Endothelial cell of hepatic sinusoid (primary cell): ENCODE data around the gene C3orf20.
"Not testable (repeated sequence)": the region's sequence is repeated elsewhere in the genome, so short reads cannot be mapped to it uniquely, and the experiment has no call there.

ENCODE experiments used
- in situ Hi-C: cut with HindIII; loops from 2 replicates; pipeline ENCODE4 v1.10.0; 2017; ENCODE audit warnings: low sequenced_read_pairs

Gene C3orf20

GRCh38 chr3:14752979-14753378, 78.0 kb downstream of the C3orf20 start:
- in situ Hi-C loops, result not testable (repeated sequence)

GRCh38 chr3:14757153-14757700, 82.3 kb downstream of the C3orf20 start:
- in situ Hi-C loops, result no loop called here

GRCh38 chr3:14758297-14758696, 83.4 kb downstream of the C3orf20 start:
- in situ Hi-C loops, result no loop called here

GRCh38 chr3:14758959-14759358, 84.0 kb downstream of the C3orf20 start:
- in situ Hi-C loops, result no loop called here

DNA sequence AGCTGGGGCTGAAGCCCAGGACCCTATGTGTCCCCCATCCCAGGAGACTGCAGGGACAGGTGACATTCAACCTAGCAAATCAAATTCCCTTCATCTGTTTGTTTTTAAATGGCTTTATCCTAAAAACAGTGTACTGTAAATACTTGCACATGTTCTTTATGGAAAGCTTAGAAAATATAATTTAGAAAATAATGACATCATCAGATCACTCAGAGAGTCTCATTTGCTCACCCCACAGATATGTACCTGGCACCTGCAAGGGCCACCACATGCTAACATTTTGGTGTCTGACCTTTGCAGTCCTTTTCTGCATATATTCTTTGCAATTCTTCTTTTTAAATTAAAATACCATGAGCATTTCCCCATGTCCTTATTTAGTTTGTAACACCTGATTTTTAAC, 85.2 kb downstream of the C3orf20 start:
- in situ Hi-C loops, result no loop called here

GRCh38 chr3:14761121-14761672, 86.3 kb downstream of the C3orf20 start:
- in situ Hi-C loops, result no loop called here

- in situ Hi-C loops, result no loop called here
These were observed 86.9 kb downstream of the C3orf20 start for GRCh38 chr3:14761866-14762265.

- in situ Hi-C loops, result no loop called here
These were observed 87.8 kb downstream of the C3orf20 start for GRCh38 chr3:14762701-14763100.

- in situ Hi-C loops, result no loop called here
These were observed 89.6 kb downstream of the C3orf20 start for GRCh38 chr3:14764331-14765059.

DNA sequence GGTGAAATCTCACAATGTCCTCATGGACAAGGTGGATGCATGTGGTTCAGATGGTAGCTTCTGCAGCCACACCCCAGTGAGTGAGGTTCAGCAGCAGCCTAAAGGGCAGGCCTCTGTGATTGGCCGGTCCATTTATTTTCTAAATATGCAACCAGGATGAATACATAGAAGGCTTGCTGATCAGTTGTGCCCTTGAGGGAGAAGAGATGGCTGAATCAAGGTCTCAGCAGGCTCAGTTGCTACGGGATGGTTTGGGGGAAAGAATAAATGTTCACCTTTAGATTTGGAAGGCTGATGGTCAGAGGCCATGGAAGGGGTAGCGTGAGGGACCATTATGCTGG, 90.1 kb downstream of the C3orf20 start:
- in situ Hi-C loops, result no loop called here

GRCh38 chr3:14765576-14766427, 90.9 kb downstream of the C3orf20 start:
- in situ Hi-C loops, result no loop called here

DNA sequence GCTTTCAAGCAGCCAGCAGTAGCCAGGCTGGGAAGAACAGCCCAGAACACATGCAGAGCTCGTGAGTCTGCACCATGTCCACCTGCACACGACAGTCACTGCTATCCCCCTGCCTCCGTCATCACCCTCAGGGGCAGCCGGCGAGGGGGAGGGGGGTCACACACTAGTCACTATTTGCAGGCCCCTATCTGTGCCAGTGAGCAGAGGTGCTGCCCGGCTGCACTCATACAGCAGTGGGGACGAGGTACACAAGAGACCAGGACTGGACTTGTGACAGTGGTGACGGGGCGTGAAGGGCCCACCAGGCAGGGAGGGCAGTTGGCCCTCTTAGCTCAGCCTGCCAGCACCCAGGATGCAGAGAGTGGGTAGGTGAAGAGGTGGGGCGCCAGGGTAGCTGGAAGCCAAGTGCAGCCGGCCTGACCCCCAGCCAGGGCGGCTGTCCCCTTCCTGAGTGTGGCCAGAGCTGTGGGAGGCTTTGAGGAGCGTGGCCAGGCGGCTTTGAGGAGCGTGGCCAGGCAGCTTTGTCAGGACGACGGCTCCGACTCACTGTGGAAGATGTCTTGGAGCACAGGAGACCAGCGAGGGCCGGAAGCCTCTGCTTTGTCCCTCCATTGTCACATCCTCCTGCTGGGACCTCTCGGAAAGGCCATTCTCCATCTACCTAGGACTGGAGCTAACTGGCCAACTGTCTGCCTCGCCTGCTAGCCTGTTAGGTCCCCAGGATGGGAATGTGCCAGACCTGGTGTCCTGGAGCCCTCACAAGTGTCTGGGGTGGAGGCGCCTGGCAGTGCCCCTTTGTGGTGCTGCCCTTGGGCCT, 91.7 kb downstream of the C3orf20 start:
- in situ Hi-C loops, result no loop called here

- in situ Hi-C loops, result no loop called here
These were observed 92.5 kb downstream of the C3orf20 start for GRCh38 chr3:14767245-14768051.

DNA sequence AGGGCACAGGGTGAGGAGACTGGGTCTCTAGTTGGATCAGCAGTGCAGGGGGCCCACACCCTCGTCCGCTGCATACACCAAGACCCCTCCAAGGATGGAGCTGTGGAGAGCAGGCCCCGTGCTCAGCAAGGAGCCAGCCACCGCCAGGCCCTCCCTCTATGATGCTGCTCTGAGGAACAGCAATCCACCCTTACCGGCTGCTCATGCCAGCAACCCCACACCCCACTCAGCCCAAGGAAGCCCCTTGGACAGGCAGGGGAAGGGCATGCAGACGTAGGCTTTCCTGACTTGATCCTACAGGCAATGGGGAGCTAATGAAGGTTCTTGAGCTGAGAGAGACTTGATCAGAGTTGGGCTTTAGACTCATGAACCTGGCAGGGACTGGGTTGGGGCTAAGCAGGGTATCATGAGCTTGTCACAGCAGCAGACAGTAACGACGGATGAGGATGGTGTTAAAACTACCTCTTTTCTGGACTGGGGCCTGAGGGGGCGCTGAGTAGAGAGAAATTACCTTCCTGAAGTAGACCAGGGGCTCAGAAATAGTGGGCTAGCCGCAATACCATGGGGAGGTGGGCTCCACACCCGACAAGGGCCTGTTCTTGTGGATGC, 93.3 kb downstream of the C3orf20 start:
- in situ Hi-C loops, result no loop called here

DNA sequence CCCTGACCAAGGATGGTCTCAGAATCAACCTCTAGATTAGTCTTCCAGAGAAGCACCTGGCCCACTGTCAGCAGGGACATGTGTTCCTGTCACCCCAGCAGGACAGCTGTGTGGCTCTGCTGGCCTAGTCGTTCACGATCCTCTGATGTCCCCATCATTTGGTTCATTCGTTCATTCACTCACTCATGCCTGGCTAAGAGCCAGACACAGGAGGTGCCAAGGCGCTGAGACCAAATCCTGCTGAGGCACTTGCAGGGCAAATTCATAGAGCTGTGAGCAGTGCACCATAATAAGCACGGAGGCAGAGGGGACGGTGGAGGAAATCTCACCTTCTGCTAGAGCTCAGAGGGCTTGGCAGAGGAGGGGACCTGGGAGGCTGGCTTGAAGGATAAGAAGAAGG, 93.9 kb downstream of the C3orf20 start:
- in situ Hi-C loops, result no loop called here

- in situ Hi-C loops, result loop anchor here (5.0 to 10.0 kb wide), 3 partner anchors 37 to 138 kb away; no protein-coding TSS in a partner anchor
These were observed 94.8 kb downstream of the C3orf20 start for GRCh38 chr3:14769544-14770325.

- in situ Hi-C loops, result loop anchor here (5.0 to 10.0 kb wide), 3 partner anchors 38 to 137 kb away; no protein-coding TSS in a partner anchor
These were observed 95.7 kb downstream of the C3orf20 start for GRCh38 chr3:14770591-14770990.
